GM12874 (cell line): ENCODE measurements around the gene RWDD3.

Source experiments
- TF ChIP-seq, protein P1 (sequence below): IDR thresholded peaks from 2 replicates; pipeline ENCODE4 v1.5.1; 2011; ENCODE audit warnings: low read depth, mild to moderate bottlenecking, control low read depth, low read length, moderate library complexity; ENCODE audit not compliant: insufficient read depth

The RWDD3 gene

DNA sequence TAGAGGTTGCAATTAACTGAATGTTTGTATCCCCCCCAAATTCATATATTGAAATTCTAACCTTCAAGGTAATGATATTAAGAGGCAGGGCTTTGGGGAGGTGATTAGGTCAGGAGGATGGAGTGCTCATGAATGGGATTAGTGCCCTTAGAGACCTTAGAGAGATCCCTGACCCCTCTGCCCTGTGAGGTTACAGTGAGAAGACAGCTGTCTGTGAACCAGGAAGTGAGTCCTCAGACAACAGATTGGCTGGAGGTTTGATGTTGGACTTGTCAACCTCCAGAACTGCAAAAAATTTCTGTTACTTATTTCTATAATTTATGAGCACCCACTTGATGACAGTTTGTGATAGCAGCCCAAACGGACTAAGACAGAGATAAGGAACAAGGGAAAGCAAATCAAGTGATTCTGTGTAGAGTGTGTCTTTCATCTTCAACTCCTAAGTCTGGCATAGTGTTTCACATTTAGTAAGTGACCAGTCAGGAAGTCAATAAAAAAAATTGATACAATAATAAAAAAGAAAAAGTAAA lies 30.0 kb upstream of the RWDD3 start:
- TF ChIP-seq, protein P1, sequence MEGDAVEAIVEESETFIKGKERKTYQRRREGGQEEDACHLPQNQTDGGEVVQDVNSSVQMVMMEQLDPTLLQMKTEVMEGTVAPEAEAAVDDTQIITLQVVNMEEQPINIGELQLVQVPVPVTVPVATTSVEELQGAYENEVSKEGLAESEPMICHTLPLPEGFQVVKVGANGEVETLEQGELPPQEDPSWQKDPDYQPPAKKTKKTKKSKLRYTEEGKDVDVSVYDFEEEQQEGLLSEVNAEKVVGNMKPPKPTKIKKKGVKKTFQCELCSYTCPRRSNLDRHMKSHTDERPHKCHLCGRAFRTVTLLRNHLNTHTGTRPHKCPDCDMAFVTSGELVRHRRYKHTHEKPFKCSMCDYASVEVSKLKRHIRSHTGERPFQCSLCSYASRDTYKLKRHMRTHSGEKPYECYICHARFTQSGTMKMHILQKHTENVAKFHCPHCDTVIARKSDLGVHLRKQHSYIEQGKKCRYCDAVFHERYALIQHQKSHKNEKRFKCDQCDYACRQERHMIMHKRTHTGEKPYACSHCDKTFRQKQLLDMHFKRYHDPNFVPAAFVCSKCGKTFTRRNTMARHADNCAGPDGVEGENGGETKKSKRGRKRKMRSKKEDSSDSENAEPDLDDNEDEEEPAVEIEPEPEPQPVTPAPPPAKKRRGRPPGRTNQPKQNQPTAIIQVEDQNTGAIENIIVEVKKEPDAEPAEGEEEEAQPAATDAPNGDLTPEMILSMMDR: no peak

DNA sequence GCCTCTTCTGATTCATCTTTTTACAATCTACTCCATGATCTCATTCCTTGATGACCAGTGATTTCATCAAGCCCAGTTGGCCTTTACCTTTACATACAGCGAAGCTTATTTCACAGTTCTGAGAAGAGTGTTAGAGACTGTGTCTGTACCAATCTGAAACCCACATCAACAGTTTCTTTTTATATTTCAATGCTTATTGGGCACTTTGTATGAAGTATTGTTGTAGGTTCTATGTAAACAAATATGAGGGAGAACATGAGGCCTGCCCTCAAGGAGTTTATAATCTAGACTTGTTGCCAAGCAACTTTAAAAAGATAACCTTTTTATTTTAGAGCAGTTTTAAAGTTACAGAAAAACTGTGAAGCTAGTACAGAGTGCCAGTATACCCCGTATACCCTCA lies 27.5 kb upstream of the RWDD3 start:
- TF ChIP-seq, protein P1: no peak

- TF ChIP-seq, protein P1: no peak
Observed at GRCh38 chr1:95207223-95207935, 26.6 kb upstream of the RWDD3 start.

DNA sequence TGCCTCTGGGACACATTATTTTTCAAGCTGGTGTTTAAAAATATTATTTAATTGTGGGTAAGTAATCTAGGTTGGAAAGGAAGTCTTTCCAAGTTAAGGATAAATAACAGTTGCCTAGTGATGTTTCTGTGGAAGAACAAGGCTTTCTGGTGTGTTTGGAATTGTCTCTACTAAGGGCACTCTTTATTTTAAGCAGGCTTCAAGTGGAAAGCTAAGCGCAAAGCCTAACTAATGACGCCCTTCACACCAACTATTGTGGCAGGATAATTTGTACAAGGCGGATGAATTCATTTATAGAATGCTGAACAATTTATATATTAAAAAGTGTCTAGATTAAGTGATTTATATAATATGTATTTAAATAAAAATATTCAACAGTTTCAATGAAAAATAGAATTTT lies 25.1 kb upstream of the RWDD3 start:
- TF ChIP-seq, protein P1: no peak

DNA sequence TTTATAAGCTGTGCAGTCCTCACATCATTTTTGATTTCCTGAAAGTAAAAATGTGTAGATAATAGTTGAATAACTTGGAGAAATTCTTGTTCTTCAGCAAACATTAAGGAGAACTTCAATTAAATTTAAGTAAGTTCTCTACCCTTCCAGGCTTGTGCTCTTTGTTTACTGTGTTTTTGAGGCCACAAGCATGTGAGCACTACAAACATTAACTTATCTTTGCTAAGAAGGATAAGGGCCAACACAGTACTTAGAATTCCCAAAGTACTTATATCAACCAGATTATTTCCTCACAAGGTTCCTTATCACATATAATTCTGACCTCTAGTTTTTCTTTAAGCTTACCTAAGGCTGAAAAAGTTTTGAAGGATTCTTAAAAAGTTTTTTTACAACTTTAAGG lies 24.7 kb upstream of the RWDD3 start:
- TF ChIP-seq, protein P1: no peak

- TF ChIP-seq, protein P1: no peak
Observed at GRCh38 chr1:95216292-95216990, 17.6 kb upstream of the RWDD3 start.

- TF ChIP-seq, protein P1: no peak
Observed at GRCh38 chr1:95217371-95217770, 16.6 kb upstream of the RWDD3 start.
